ENCODE data around the gene PPT2. TPM values are rescaled to one million over a fixed set of nuclear protein-coding genes. Genes with fewer than 3 reads are reported as not detected.

The PPT2 gene
- total RNA-seq, 1 experiment from 2014 or later: 30.0 TPM

DNA sequence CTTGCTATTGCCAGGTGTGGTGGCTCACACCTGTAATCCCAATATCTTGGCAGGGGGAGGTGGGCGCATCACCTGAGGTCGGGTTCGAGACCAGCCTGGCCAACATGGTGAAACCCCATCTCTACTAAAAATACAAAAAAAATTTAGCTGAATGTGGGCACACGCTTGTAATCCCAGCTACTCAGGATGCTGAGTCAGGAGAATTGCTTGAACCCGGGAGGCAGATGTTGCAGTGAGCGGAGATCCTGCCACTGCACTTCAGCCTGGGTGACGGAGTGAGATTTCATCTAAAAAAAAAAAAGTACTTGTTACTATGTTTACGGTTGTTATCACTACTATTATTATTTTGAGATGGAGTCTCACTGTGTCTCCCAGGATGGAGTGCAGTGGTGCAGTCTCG lies 3.0 kb downstream of the PPT2 start (continued):
- TF ChIP-seq, protein P1, sequence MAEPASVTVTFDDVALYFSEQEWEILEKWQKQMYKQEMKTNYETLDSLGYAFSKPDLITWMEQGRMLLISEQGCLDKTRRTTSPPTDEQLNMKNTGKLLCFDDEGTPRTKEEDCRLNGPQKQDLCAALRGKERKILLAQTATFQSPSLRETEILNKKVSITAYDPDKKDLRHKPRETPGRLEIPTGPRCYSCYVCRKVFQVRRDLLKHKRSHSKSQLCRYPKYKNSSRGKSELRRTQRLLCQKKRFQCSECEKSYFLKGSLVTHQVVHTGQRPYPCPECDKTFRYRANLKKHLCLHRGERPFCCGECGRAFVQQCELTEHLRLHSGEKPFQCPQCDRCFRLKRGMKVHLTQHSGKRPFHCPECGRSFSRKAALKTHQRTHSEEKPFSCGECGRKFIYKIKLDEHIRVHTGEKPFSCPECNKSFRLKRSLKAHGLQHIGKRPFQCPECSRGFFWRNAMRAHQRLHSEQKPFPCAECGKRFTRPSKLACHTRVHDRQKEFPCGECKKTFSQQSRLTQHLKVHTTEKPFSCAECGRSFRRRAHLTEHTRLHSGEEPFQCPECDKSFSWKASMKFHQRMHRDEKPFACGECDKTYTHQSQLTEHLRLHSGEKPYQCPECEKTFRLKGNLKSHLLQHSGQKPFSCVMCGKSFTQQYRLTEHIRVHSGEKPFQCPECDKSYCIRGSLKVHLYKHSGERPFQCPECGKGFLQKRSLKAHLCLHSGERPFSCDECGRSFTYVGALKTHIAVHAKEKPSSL (CRISPR knock-in tag; conservative IDR thresholded peaks at IDR 0.05): no peak
- TF ChIP-seq ATF2 (CRISPR knock-in tag; IDR thresholded peaks at IDR 0.05; ENCODE audit: borderline replicate concordance, low read depth) (no peak), ETV6 (CRISPR knock-in tag; IDR thresholded peaks at IDR 0.05) (no peak), NR1H2 (CRISPR knock-in tag; IDR thresholded peaks at IDR 0.05) (no peak), CBFB (CRISPR knock-in tag; IDR thresholded peaks at IDR 0.05; ENCODE audit: low read depth) (no peak), PRDM15 (CRISPR knock-in tag; IDR thresholded peaks at IDR 0.05) (no peak), SMAD4 (CRISPR knock-in tag; IDR thresholded peaks at IDR 0.05) (no peak), NFYB (CRISPR knock-in tag; conservative IDR thresholded peaks at IDR 0.05; ENCODE audit: low read depth) (no peak), ZNF281 (CRISPR knock-in tag; IDR thresholded peaks at IDR 0.05) (no peak), TEAD1 (CRISPR knock-in tag; IDR thresholded peaks at IDR 0.05) (no peak), CREB1 (CRISPR knock-in tag; IDR thresholded peaks at IDR 0.05) (no peak)

GRCh38 chr6:32158052-32158451 lies 4.1 kb downstream of the PPT2 start:
- no peak for TF ChIP-seq ZNF317 (CRISPR knock-in tag; IDR thresholded peaks at IDR 0.05; ENCODE audit: borderline replicate concordance, low read depth)
- TF ChIP-seq, protein P2, sequence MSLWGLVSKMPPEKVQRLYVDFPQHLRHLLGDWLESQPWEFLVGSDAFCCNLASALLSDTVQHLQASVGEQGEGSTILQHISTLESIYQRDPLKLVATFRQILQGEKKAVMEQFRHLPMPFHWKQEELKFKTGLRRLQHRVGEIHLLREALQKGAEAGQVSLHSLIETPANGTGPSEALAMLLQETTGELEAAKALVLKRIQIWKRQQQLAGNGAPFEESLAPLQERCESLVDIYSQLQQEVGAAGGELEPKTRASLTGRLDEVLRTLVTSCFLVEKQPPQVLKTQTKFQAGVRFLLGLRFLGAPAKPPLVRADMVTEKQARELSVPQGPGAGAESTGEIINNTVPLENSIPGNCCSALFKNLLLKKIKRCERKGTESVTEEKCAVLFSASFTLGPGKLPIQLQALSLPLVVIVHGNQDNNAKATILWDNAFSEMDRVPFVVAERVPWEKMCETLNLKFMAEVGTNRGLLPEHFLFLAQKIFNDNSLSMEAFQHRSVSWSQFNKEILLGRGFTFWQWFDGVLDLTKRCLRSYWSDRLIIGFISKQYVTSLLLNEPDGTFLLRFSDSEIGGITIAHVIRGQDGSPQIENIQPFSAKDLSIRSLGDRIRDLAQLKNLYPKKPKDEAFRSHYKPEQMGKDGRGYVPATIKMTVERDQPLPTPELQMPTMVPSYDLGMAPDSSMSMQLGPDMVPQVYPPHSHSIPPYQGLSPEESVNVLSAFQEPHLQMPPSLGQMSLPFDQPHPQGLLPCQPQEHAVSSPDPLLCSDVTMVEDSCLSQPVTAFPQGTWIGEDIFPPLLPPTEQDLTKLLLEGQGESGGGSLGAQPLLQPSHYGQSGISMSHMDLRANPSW (CRISPR knock-in tag; conservative IDR thresholded peaks at IDR 0.05; ENCODE audit: low read depth): no peak
- TF ChIP-seq ARID4B (CRISPR knock-in tag; IDR thresholded peaks at IDR 0.05; ENCODE audit: borderline replicate concordance): no peak
- no peak for TF ChIP-seq FOXJ3 (CRISPR knock-in tag; IDR thresholded peaks at IDR 0.05; ENCODE audit: borderline replicate concordance)
- no peak for TF ChIP-seq FOXP1 (CRISPR knock-in tag; IDR thresholded peaks at IDR 0.05; ENCODE audit: borderline replicate concordance)

More at GRCh38 chr6:32158052-32158451, 4.1 kb downstream of the PPT2 start:
- H3K27ac Mint-ChIP-seq: no peak overlapping the region
- ATAC-seq (no peak), DNase-seq (ENCODE audit: low spot score) (no peak)
- peaks cover under 1% of the 10 kb centered on the region for H3K27me3 Mint-ChIP-seq (ENCODE audit: low read depth)
- POLR2A ChIA-PET: no interaction called here
- H3K4me3 Mint-ChIP-seq: no peak overlapping the region
- no peaks in the 10 kb centered on the region for H3K9me3 Mint-ChIP-seq
- H3K4me1 Mint-ChIP-seq: peaks cover 7% of the 10 kb centered on the region
- peaks cover 34% of the 10 kb centered on the region for H3K36me3 Mint-ChIP-seq
- CTCF ChIA-PET: interaction anchor here (1.4 kb wide), 1 partner anchor 9 kb away, joined by 3 read pairs; no protein-coding TSS in a partner anchor

Data from WTC11 (cell line).